A673 (cell line): ENCODE results near the gene P2RX6. TPM values are rescaled to one million over a fixed set of nuclear protein-coding genes. Genes with fewer than 3 reads are reported as not detected.

Experiments
- BruUV-seq: library from RNA; stranded (reverse); fragments of 400-500 nt; replicated peaks from 2 replicates; lab custom pipeline; 2021; lab: Mats Ljungman, UMichigan
- CTCF ChIA-PET: fragments of 300-600 bp; sonication (Branson Sonifier 250); formaldehyde crosslinking; loops from one replicate; lab custom pipeline; 2022; ENCODE audit warnings: antibody characterized with exemption; lab: Charles Lee
- POLR2A ChIA-PET: fragments of 300-600 bp; sonication (Branson Sonifier 250); formaldehyde crosslinking; loops from one replicate; lab custom pipeline; 2022; ENCODE audit warnings: antibody characterized with exemption; ENCODE audit not compliant: low non-redundant PET; lab: Charles Lee
- DNase-seq: peaks from one replicate; pipeline ENCODE4 v3.0.0-alpha.2; 2015; ENCODE audit warnings: low spot score
- H3K27ac ChIP-seq: fragments of 200-600 bp; sonication (generic); 2 replicates; pipeline ENCODE4 v1.5.1; 2016; ENCODE audit warnings: mixed run types, low read depth, mild to moderate bottlenecking, mixed read lengths, antibody characterized with exemption, low read length; ENCODE audit not compliant: poor library complexity, severe bottlenecking
- H3K27me3 ChIP-seq: fragments of 200-600 bp; sonication (generic); replicated peaks from 2 replicates; pipeline ENCODE4 v1.6.1; 2017; ENCODE audit warnings: mixed run types, low read depth, mild to moderate bottlenecking, mixed read lengths, antibody characterized with exemption, low read length; ENCODE audit not compliant: insufficient read depth, poor library complexity
- H3K36me3 ChIP-seq: fragments of 200-600 bp; sonication (generic); 2 replicates; pipeline ENCODE4 v1.6.1; 2016; ENCODE audit warnings: mixed run types, mild to moderate bottlenecking, mixed read lengths, antibody characterized with exemption, low read length; ENCODE audit not compliant: insufficient read depth, poor library complexity, severe bottlenecking
- H3K4me1 ChIP-seq: fragments of 200-600 bp; sonication (generic); 2 replicates; pipeline ENCODE4 v1.6.1; 2017; ENCODE audit warnings: mixed run types, mild to moderate bottlenecking, mixed read lengths, antibody characterized with exemption, low read length; ENCODE audit not compliant: insufficient read depth, poor library complexity, severe bottlenecking
- H3K4me3 ChIP-seq: fragments of 200-600 bp; sonication (generic); 2 replicates; pipeline ENCODE4 v1.5.1; 2016; ENCODE audit warnings: low read depth, mixed run types, mild to moderate bottlenecking, mixed read lengths, low read length; ENCODE audit not compliant: poor library complexity, severe bottlenecking
- H3K9me3 ChIP-seq: fragments of 200-600 bp; sonication (generic); 2 replicates; pipeline ENCODE4 v1.6.1; 2016; ENCODE audit warnings: mixed run types, low read depth, mild to moderate bottlenecking, mixed read lengths, antibody characterized with exemption, low read length; ENCODE audit not compliant: poor library complexity, severe bottlenecking
- EZH2 ChIP-seq: fragments of 200-600 bp; sonication (generic); IDR thresholded peaks from 2 replicates; pipeline ENCODE4 v1.6.1; 2017; ENCODE audit warnings: borderline replicate concordance, low read depth, mild to moderate bottlenecking, mixed read lengths, antibody characterized with exemption, low read length; ENCODE audit not compliant: poor library complexity, severe bottlenecking
- intact Hi-C: fragments of 100-400 bp; cut with micrococcal nuclease; formaldehyde crosslinking; loops from one replicate; pipeline ENCODE4 v1.10.0; 2022; ENCODE audit not compliant: unreplicated experiment
- total RNA-seq: library from RNA; stranded (reverse); gene quantifications from 2 replicates; pipeline ENCODE4 v1.2.3, GENCODE V29; 2021
- TF ChIP-seq, protein P1 (sequence below): fragments of 300-800, 200-600 bp; sonication (generic); conservative IDR thresholded peaks from 2 replicates; pipeline ENCODE4 v1.5.1; 2017; ENCODE audit warnings: low read depth, mild to moderate bottlenecking, antibody characterized with exemption, low read length, moderate library complexity, mixed read lengths

The P2RX6 gene
- total RNA-seq, 1 experiment from 2014 or later, result 0.43 TPM

GRCh38 chr22:20992056-20992442 lies 22.9 kb upstream of the P2RX6 start:
- Histone ChIP-seq H3K4me3 (no peak overlapping the region), H3K27me3 (no peaks in the 10 kb centered on the region), H3K27ac (no peak overlapping the region), H3K36me3 (peaks cover 10% of the 10 kb centered on the region), H3K4me1 (no peaks in the 10 kb centered on the region), H3K9me3 (no peaks in the 10 kb centered on the region)
- CTCF ChIA-PET, result no interaction called here
- POLR2A ChIA-PET, result no interaction called here
- DNase-seq, result no peak
- TF ChIP-seq, protein P1, sequence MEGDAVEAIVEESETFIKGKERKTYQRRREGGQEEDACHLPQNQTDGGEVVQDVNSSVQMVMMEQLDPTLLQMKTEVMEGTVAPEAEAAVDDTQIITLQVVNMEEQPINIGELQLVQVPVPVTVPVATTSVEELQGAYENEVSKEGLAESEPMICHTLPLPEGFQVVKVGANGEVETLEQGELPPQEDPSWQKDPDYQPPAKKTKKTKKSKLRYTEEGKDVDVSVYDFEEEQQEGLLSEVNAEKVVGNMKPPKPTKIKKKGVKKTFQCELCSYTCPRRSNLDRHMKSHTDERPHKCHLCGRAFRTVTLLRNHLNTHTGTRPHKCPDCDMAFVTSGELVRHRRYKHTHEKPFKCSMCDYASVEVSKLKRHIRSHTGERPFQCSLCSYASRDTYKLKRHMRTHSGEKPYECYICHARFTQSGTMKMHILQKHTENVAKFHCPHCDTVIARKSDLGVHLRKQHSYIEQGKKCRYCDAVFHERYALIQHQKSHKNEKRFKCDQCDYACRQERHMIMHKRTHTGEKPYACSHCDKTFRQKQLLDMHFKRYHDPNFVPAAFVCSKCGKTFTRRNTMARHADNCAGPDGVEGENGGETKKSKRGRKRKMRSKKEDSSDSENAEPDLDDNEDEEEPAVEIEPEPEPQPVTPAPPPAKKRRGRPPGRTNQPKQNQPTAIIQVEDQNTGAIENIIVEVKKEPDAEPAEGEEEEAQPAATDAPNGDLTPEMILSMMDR, result no peak
- TF ChIP-seq EZH2, result no peak
- BruUV-seq, result no TSS peak
- intact Hi-C loops, result no loop called here

- Histone ChIP-seq H3K36me3 (peaks cover 10% of the 10 kb centered on the region), H3K9me3 (no peaks in the 10 kb centered on the region), H3K4me1 (no peaks in the 10 kb centered on the region), H3K4me3 (no peak overlapping the region), H3K27ac (no peak overlapping the region), H3K27me3 (no peaks in the 10 kb centered on the region)
- no TSS peak for BruUV-seq
- CTCF ChIA-PET, result no interaction called here
- POLR2A ChIA-PET, result no interaction called here
- TF ChIP-seq, protein P1, result no peak
- no peak for TF ChIP-seq EZH2
- intact Hi-C loops, result no loop called here
- no peak for DNase-seq
Measured at GRCh38 chr22:20992456-20993303, 22.3 kb upstream of the P2RX6 start.

GRCh38 chr22:20993304-20994127 lies 21.4 kb upstream of the P2RX6 start:
- no peak for TF ChIP-seq EZH2
- TF ChIP-seq, protein P1, result no peak
- H3K36me3 ChIP-seq, result peaks cover 14% of the 10 kb centered on the region

More at GRCh38 chr22:20993304-20994127, 21.4 kb upstream of the P2RX6 start:
- Histone ChIP-seq H3K9me3 (no peaks in the 10 kb centered on the region), H3K4me3 (no peak overlapping the region), H3K4me1 (no peaks in the 10 kb centered on the region), H3K27me3 (no peaks in the 10 kb centered on the region), H3K27ac (no peak overlapping the region)
- ChIA-PET POLR2A (no interaction called here), CTCF (no interaction called here)
- no TSS peak for BruUV-seq
- no peak for DNase-seq
- intact Hi-C loops, result no loop called here
